Left ventricle myocardium inferior (tissue), 1 donor: Measurements from ENCODE around the gene MRTFB. TPM values are rescaled to one million over a fixed set of nuclear protein-coding genes. Genes with fewer than 3 reads are reported as not detected.

Experiments used
- DNase-seq: peaks from one replicate; pipeline ENCODE4 v3.0.0-alpha.2; 2020
- H3K27ac ChIP-seq: fragments of 200-600 bp; replicated peaks from 2 replicates; pipeline ENCODE4 v1.8.0; 2021
- H3K27me3 ChIP-seq: fragments of 200-600 bp; 2 replicates; pipeline ENCODE4 v1.8.0; 2021; ENCODE audit warnings: low read depth
- H3K36me3 ChIP-seq: fragments of 200-600 bp; 2 replicates; pipeline ENCODE4 v1.8.0; 2021
- H3K4me1 ChIP-seq: fragments of 200-600 bp; 2 replicates; pipeline ENCODE4 v1.8.0; 2021
- H3K4me3 ChIP-seq: fragments of 200-600 bp; 2 replicates; pipeline ENCODE4 v1.8.0; 2021; ENCODE audit warnings: mild to moderate bottlenecking, moderate library complexity
- H3K9me3 ChIP-seq: fragments of 200-600 bp; replicated peaks from 2 replicates; pipeline ENCODE4 v1.8.0; 2021
- CTCF ChIP-seq: fragments of 200-600 bp; IDR thresholded peaks from 2 replicates; pipeline ENCODE4 v1.8.0; 2021; ENCODE audit warnings: antibody characterized with exemption, mild to moderate bottlenecking, borderline replicate concordance
- intact Hi-C: fragments of 100-400 bp; cut with micrococcal nuclease; formaldehyde crosslinking; loops from one replicate; pipeline ENCODE4 v1.11.0; 2022
- total RNA-seq: library from RNA; stranded (reverse); fragmentation: NEBNext Ultra II Directional; extraction: Animal tissue kit (Norgen Biotek cat#: 25700); gene quantifications from one replicate; pipeline ENCODE4 v1.2.1, GENCODE V29; 2021
- donor health status: DM: no; HTN: yes; CAD: no; lungs with severe emphysema.

MRTFB gene
- total RNA-seq, 1 donor from 2014 or later: 24.3 TPM

- intact Hi-C loops: no loop called here
- peak overlapping the region; percentile 88 for H3K27ac ChIP-seq
- H3K4me1 ChIP-seq: peaks cover 36% of the 10 kb centered on the region
- peak overlapping the region; percentile 99 for H3K4me3 ChIP-seq
- H3K27me3 ChIP-seq: no peaks in the 10 kb centered on the region
- no peak for TF ChIP-seq CTCF
- DNase-seq: no peak
- peaks cover 5% of the 10 kb centered on the region for H3K36me3 ChIP-seq
- H3K9me3 ChIP-seq: no peaks in the 10 kb centered on the region
These were observed 603 bp upstream of the MRTFB start for GRCh38 chr16:14070555-14070876.

DNA sequence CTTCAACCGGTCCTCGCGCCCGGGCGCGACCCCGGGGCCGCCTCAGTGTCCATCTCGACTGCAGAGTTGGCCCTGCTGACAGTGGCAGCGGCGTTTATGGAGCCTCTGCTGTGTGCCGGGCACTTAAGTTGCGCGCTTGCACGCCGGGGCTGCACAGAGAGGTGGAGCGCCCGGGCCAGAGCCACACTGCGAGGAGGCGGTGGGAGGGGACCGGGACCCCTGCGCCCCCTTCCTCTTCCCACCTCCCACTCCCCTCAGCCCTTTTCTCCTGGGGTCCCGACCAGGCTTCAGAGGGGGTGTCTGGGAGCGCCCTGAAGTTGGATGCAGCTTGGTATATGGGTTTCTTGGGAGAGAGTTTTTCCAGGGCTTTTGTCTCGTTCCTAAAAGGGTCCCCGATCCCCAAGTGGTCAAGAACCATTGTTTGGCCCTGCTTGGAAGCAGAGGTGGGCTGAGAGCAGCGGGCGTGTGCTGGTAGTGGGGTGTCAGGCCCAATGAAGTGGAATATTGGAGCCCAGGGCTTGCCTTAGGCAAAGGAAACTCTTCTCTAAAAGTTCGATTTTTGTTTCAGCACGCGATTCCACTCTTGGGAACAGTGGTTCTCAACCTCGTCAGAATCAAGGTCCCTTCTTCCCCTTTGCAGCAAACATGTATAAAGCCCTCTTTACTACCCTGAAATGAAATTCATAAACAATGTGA, 605 bp downstream of the MRTFB start:
- H3K27ac ChIP-seq: peak overlapping the region; percentile 88
- H3K4me1 ChIP-seq: peaks cover 36% of the 10 kb centered on the region
- no peaks in the 10 kb centered on the region for H3K27me3 ChIP-seq
- intact Hi-C loops: no loop called here
- H3K4me3 ChIP-seq: peak overlapping the region; percentile 99
- TF ChIP-seq CTCF: no peak
- H3K9me3 ChIP-seq: no peaks in the 10 kb centered on the region
- H3K36me3 ChIP-seq: peaks cover 6% of the 10 kb centered on the region
- DNase-seq: no peak

DNA sequence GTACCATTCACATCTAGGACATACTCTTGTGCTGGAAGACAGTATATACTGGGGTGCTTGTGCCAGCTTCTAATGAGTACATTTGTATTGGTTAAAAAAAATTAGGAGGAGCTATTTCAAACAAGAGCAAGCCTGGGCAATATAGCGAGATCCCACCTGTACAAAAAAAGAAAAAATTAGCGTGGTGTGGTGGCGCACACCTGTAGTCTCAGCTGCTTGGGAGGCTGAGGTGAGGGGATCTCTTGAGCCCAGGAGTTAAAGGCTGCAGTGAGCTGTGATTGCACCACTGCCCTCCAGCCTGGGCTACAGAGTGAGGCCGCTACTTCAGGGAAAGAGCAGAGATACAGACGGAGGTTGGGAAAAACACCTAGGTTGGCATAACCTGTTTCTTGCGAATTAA, 1.2 kb downstream of the MRTFB start:
- intact Hi-C loops: no loop called here
- no peaks in the 10 kb centered on the region for H3K9me3 ChIP-seq
- DNase-seq: no peak
- no peak for TF ChIP-seq CTCF
- peaks cover 6% of the 10 kb centered on the region for H3K36me3 ChIP-seq
- H3K27ac ChIP-seq: peak overlapping the region; percentile 88
- H3K4me3 ChIP-seq: peak overlapping the region; percentile 99
- H3K27me3 ChIP-seq: no peaks in the 10 kb centered on the region
- peaks cover 36% of the 10 kb centered on the region for H3K4me1 ChIP-seq

DNA sequence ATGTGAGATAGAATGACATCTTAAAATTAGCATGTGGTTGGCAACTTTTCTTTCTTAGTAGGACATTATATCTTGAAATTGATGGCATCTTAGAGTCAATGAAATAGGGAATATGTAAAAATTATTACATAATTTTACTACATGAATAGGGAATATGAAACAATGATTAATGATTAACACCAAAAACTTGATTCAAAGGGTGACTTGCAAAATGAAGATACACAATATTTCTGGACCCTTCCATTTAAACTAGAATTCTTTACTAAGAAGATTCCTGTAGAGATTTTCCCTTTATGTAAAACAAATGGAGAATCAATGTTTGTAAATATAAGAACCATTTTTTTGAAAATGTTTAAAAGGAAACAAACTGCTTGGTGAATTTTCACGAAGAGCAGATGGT, 3.4 kb downstream of the MRTFB start:
- intact Hi-C loops: no loop called here
- Histone ChIP-seq H3K36me3 (peaks cover 12% of the 10 kb centered on the region), H3K27me3 (no peaks in the 10 kb centered on the region), H3K27ac (no peak overlapping the region), H3K4me3 (no peak overlapping the region), H3K4me1 (peaks cover 46% of the 10 kb centered on the region), H3K9me3 (no peaks in the 10 kb centered on the region)
- no peak for TF ChIP-seq CTCF
- DNase-seq: no peak

- peaks cover 32% of the 10 kb centered on the region for H3K4me1 ChIP-seq
- H3K9me3 ChIP-seq: no peaks in the 10 kb centered on the region
- H3K36me3 ChIP-seq: peaks cover 29% of the 10 kb centered on the region
- no peak for DNase-seq
- H3K4me3 ChIP-seq: no peak overlapping the region
- no peaks in the 10 kb centered on the region for H3K27me3 ChIP-seq
- intact Hi-C loops: no loop called here
- no peak overlapping the region for H3K27ac ChIP-seq
- TF ChIP-seq CTCF: no peak
These were observed 6.8 kb downstream of the MRTFB start for GRCh38 chr16:14077918-14078317.
